ENCODE data around the gene TMSB10. TPM values are rescaled to one million over a fixed set of nuclear protein-coding genes. Genes with fewer than 3 reads are reported as not detected.

TMSB10 gene
- polyA plus RNA-seq, 3 donors = 5,130 to 7,914 (median 6,847) TPM

- no peak overlapping the region for H3K4me2 ChIP-seq (replicated peaks; ENCODE audit: extremely low read depth, low read length, poor library complexity, severe bottlenecking)
- H3K4me1 ChIP-seq (ENCODE audit: control insufficient read depth in 1 of 2, insufficient read depth in 2 of 2, low read length in 2 of 2) = peaks cover 37 to 51% of the 10 kb centered on the region in 2 donors
- no peaks in the 10 kb centered on the region for H4K20me1 ChIP-seq (ENCODE audit: insufficient read depth, low read length)
- Mint-ChIP-seq H3K9me3 (peaks cover 0 to 3% (median 0%) of the 10 kb centered on the region in 7 donors), H3K27me3 (ENCODE audit: low read depth in 3 of 3) (peaks cover 0 to 5% (median 2%) of the 10 kb centered on the region in 3 donors), H3K27ac (peak overlapping the region in 5 of 7 donors; percentile 84 to 95 (median 93)), H3K4me1 (peaks cover 41% of the 10 kb centered on the region), H3K36me3 (no peaks in the 10 kb centered on the region), H3K4me3 (no peak overlapping the region)
- no peak overlapping the region for H3K4me3 ChIP-seq (replicated peaks in 1 of 3; ENCODE audit: low read depth in 2 of 3, low read length in 3 of 3)
- intact Hi-C loops (cut with micrococcal nuclease) = loop anchor here in 1 of 2 donors (5.0 kb wide), 1 partner anchor 39 kb away; no protein-coding TSS in a partner anchor
- H3K27ac ChIP-seq (ENCODE audit: low read depth in 1 of 2, low read length in 2 of 2) = peak overlapping the region in 1 of 2 donors; percentile 84
- H3K79me2 ChIP-seq (ENCODE audit: insufficient read depth, low read length) = no peaks in the 10 kb centered on the region
- TF ChIP-seq CTCF (IDR thresholded peaks at IDR 0.05) = no peak
- H3K36me3 ChIP-seq (replicated peaks in 1 of 2; ENCODE audit: control insufficient read depth in 1 of 2, insufficient read depth in 2 of 2, low read length in 2 of 2) = no peaks in the 10 kb centered on the region
- H2AFZ ChIP-seq (ENCODE audit: insufficient read depth, low read depth, low read length, poor library complexity, severe bottlenecking) = no peak overlapping the region
- peak in 2 of 3 donors; percentile 24 to 38 for DNase-seq
- H3K27me3 ChIP-seq (ENCODE audit: control insufficient read depth in 2 of 2, insufficient read depth in 2 of 2, low read length in 2 of 2) = no peaks in the 10 kb centered on the region
- H3K9ac ChIP-seq (ENCODE audit: insufficient read depth, low read length, poor library complexity, severe bottlenecking) = no peak overlapping the region
- H3K9me3 ChIP-seq (replicated peaks in 1 of 2; ENCODE audit: control insufficient read depth in 1 of 2, insufficient read depth in 1 of 2, low read length in 2 of 2) = no peaks in the 10 kb centered on the region
- WGBS (ENCODE audit: insufficient coverage) = 100% methylated on average over 1 of the region's 5 CpGs
Observed at GRCh38 chr2:84938194-84938879, 32.9 kb downstream of the TMSB10 start.

GRCh38 chr2:84939426-84940087, 34.1 kb downstream of the TMSB10 start:
- Histone ChIP-seq H3K36me3 (replicated peaks in 1 of 2; ENCODE audit: control insufficient read depth in 1 of 2, insufficient read depth in 2 of 2, low read length in 2 of 2) (no peaks in the 10 kb centered on the region), H3K9ac (ENCODE audit: insufficient read depth, low read length, poor library complexity, severe bottlenecking) (peak overlapping the region; percentile 27), H3K27ac (ENCODE audit: low read depth in 1 of 2, low read length in 2 of 2) (peak overlapping the region; percentile 84), H2AFZ (ENCODE audit: insufficient read depth, low read depth, low read length, poor library complexity, severe bottlenecking) (peak overlapping the region; percentile 57), H3K4me3 (replicated peaks in 1 of 3; ENCODE audit: low read depth in 2 of 3, low read length in 3 of 3) (peak overlapping the region; percentile 10 to 64 (median 17)), H3K4me2 (replicated peaks; ENCODE audit: extremely low read depth, low read length, poor library complexity, severe bottlenecking) (peak overlapping the region; percentile 71), H3K4me1 (ENCODE audit: control insufficient read depth in 1 of 2, insufficient read depth in 2 of 2, low read length in 2 of 2) (peaks cover 38 to 52% of the 10 kb centered on the region in 2 donors), H3K27me3 (ENCODE audit: control insufficient read depth in 2 of 2, insufficient read depth in 2 of 2, low read length in 2 of 2) (no peaks in the 10 kb centered on the region), H4K20me1 (ENCODE audit: insufficient read depth, low read length) (no peaks in the 10 kb centered on the region), H3K9me3 (replicated peaks in 1 of 2; ENCODE audit: control insufficient read depth in 1 of 2, insufficient read depth in 1 of 2, low read length in 2 of 2) (no peaks in the 10 kb centered on the region), H3K79me2 (ENCODE audit: insufficient read depth, low read length) (no peaks in the 10 kb centered on the region)
- Mint-ChIP-seq H3K27ac (peak overlapping the region; percentile 92 to 98 (median 95)), H3K4me1 (peaks cover 47% of the 10 kb centered on the region), H3K4me3 (peak overlapping the region; percentile 52 to 89), H3K36me3 (no peaks in the 10 kb centered on the region), H3K9me3 (peaks cover 0 to 3% (median 0%) of the 10 kb centered on the region in 7 donors), H3K27me3 (ENCODE audit: low read depth in 3 of 3) (peaks cover 0 to 5% (median 2%) of the 10 kb centered on the region in 3 donors)
- no peak for TF ChIP-seq CTCF (IDR thresholded peaks at IDR 0.05)
- 3% methylated on average over 7 of the region's 9 CpGs for WGBS (ENCODE audit: insufficient coverage)
- peak; percentile 70 to 93 (median 86) for DNase-seq
- intact Hi-C loops (cut with micrococcal nuclease) = loop anchor here in 1 of 2 donors (5.0 kb wide), 1 partner anchor 38 kb away; no protein-coding TSS in a partner anchor

All from CD14-positive monocyte (primary cell).